ENCODE results near the gene SNX8.

DNA sequence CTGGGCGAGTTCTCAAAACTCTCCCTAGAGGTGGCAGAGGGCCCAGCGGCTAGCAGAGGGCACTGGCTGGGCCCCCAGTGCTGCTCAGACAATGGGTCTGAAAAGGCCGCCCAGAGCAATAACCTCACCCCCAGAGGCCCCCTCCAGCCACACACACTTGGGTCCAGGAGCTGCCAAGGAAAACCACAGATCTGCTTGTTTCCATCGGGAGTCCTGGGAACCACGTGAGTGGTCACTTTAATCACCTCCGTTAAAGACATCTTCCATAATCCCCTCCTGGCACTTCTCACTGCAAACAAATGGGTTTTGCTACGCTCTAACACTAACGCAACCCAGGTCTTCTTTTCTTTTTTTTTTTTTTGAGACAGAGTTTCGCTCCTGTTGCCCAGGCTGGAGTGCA is 42.2 kb downstream of the SNX8 start:
- TF ChIP-seq CTCF (IDR thresholded peaks at IDR 0.05) = no peak
- TF ChIP-seq POLR2A (IDR thresholded peaks at IDR 0.05) = no peak
- TF ChIP-seq POLR2AphosphoS5 (IDR thresholded peaks at IDR 0.05; ENCODE audit: insufficient read depth in 1 of 2, low read depth in 1 of 2) = no peak

Measured in vagina (tissue), 2 donors.